Progenitor cell of endocrine pancreas (in vitro differentiated cells): ENCODE measurements around the gene ZNF773. TPM values are rescaled to one million over a fixed set of nuclear protein-coding genes. Genes with fewer than 3 reads are reported as not detected.
A peak's percentile ranks its signal among the peaks of the same experiment; 100 is the strongest.

Source experiments
- DNase-seq: peaks from one replicate; pipeline ENCODE4 v3.0.0; 2021; ENCODE audit warnings: low spot score; ENCODE audit not compliant: unreplicated experiment
- H3K27ac Mint-ChIP-seq: 2 replicates; pipeline ENCODE4 v1.8.0; 2021; ENCODE audit warnings: mild to moderate bottlenecking, moderate library complexity, mixed read lengths
- H3K27me3 Mint-ChIP-seq: 2 replicates; pipeline ENCODE4 v1.8.0; 2021; ENCODE audit warnings: mixed read lengths
- H3K36me3 Mint-ChIP-seq: 2 replicates; pipeline ENCODE4 v1.8.0; 2022; ENCODE audit warnings: mixed read lengths; ENCODE audit not compliant: insufficient read depth
- H3K4me1 Mint-ChIP-seq: 2 replicates; pipeline ENCODE4 v1.8.0; 2021; ENCODE audit warnings: low read depth, mixed read lengths
- H3K4me3 Mint-ChIP-seq: 2 replicates; pipeline ENCODE4 v1.8.0; 2021; ENCODE audit warnings: low read depth, mild to moderate bottlenecking, moderate library complexity, mixed read lengths
- H3K9me3 Mint-ChIP-seq: 2 replicates; pipeline ENCODE4 v1.8.0; 2021; ENCODE audit warnings: low read depth, mixed read lengths
- total RNA-seq: library from RNA; stranded (reverse); gene quantifications from 2 replicates; pipeline ENCODE4 v1.2.1, GENCODE V29; 2021
- TF ChIP-seq, protein P1 (sequence below): fragments of 200-600 bp; sonication (generic); IDR thresholded peaks from one replicate; pipeline ENCODE4 v1.5.0; 2021; ENCODE audit warnings: antibody characterized with exemption, mild to moderate bottlenecking; ENCODE audit not compliant: unreplicated experiment

Gene ZNF773
- total RNA-seq, 1 donor from 2014 or later = 8.7 TPM

DNA sequence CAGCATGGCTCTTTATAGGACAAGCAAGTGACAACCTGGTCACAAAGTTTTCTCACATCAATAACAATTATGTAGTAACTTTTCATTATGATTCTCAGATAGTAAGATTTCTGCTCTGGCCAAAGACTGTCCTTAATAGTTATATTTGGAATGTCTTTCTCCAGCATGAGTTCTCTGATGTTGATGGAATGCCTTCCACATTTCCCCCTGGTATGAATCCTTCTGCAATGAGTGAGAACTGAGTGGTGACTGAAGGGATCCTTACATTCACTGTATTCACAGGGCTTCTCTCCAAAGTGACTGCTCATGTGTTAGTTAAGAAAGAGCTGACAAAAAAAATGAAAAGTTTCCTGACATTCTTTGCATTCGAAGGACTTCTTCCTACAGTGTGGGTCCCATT is 46.8 kb downstream of the ZNF773 start:
- H3K4me3 Mint-ChIP-seq = no peak overlapping the region
- no peaks in the 10 kb centered on the region for H3K27me3 Mint-ChIP-seq
- TF ChIP-seq, protein P1, sequence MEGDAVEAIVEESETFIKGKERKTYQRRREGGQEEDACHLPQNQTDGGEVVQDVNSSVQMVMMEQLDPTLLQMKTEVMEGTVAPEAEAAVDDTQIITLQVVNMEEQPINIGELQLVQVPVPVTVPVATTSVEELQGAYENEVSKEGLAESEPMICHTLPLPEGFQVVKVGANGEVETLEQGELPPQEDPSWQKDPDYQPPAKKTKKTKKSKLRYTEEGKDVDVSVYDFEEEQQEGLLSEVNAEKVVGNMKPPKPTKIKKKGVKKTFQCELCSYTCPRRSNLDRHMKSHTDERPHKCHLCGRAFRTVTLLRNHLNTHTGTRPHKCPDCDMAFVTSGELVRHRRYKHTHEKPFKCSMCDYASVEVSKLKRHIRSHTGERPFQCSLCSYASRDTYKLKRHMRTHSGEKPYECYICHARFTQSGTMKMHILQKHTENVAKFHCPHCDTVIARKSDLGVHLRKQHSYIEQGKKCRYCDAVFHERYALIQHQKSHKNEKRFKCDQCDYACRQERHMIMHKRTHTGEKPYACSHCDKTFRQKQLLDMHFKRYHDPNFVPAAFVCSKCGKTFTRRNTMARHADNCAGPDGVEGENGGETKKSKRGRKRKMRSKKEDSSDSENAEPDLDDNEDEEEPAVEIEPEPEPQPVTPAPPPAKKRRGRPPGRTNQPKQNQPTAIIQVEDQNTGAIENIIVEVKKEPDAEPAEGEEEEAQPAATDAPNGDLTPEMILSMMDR = no peak
- no peak for DNase-seq
- no peak overlapping the region for H3K27ac Mint-ChIP-seq
- H3K4me1 Mint-ChIP-seq = no peaks in the 10 kb centered on the region
- peaks cover 96% of the 10 kb centered on the region for H3K36me3 Mint-ChIP-seq
- peaks cover 70% of the 10 kb centered on the region for H3K9me3 Mint-ChIP-seq

DNA sequence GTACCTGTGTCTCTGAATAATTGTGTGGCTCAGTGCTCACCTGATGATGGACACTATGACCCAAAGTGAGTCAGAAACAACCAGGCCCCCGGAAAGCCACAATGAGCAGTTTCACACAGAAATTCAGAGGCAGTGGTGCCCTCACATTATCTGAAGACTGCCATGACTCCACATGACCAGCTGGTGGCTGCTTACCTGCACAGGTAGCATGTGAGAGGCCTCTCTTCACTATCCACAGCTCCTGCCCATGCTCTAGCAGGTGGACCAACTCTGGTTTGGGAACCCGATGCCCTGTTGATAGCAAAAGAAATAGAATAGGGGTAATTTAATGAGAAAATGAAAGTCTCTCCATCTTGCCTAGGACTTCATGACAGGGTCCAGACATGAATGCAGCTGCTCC is 52.7 kb downstream of the ZNF773 start:
- TF ChIP-seq, protein P1 = no peak
- Mint-ChIP-seq H3K4me3 (no peak overlapping the region), H3K27ac (no peak overlapping the region), H3K9me3 (peaks cover 56% of the 10 kb centered on the region), H3K4me1 (peaks cover 6% of the 10 kb centered on the region), H3K36me3 (peaks cover 96% of the 10 kb centered on the region), H3K27me3 (no peaks in the 10 kb centered on the region)
- no peak for DNase-seq

DNA sequence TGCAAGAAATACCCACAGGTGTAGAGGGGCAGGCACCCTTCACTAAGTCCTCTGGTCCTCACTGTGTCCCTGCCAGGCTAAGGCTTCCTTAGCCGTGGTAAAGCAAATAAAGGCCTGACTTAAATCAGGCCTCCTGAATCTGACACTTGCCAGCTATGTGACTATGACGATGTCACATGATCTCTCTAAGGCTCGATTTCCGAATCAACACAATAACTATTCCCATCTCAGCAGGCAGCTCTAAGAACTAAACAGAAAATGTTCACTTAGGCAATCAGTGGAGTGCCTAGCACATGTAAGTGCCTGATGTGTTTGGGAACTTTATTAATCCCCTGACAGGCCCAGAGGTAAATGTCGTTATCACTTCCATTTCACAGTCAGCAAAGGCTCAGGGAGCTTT is 57.9 kb downstream of the ZNF773 start:
- no peaks in the 10 kb centered on the region for H3K27me3 Mint-ChIP-seq
- H3K9me3 Mint-ChIP-seq = peaks cover 38% of the 10 kb centered on the region
- no peak overlapping the region for H3K27ac Mint-ChIP-seq
- H3K36me3 Mint-ChIP-seq = peaks cover 50% of the 10 kb centered on the region
- H3K4me1 Mint-ChIP-seq = peaks cover 27% of the 10 kb centered on the region
- DNase-seq = no peak
- H3K4me3 Mint-ChIP-seq = peak overlapping the region; percentile 93
- TF ChIP-seq, protein P1 = no peak

Other genes with a start within 250 kb of the ZNF773 start
- 58.3 and 61.3 TPM in 2 replicates for gene ZNF460, start 219.5 kb upstream of the ZNF773 start, total RNA-seq
- gene ZNF543, start 179.5 kb upstream of the ZNF773 start, total RNA-seq = 10.1 and 10.5 TPM in 2 replicates
- 11.8 TPM in 2 replicates for gene ZNF304, start 148.7 kb upstream of the ZNF773 start, total RNA-seq
- gene TRAPPC2B, start 136.4 kb upstream of the ZNF773 start, total RNA-seq = 12.9 and 13.9 TPM in 2 replicates
- gene ZNF547, start 136.4 kb upstream of the ZNF773 start, total RNA-seq = 5.7 and 6.1 TPM in 2 replicates
- gene ZNF548, start 110.1 kb upstream of the ZNF773 start, total RNA-seq = 30.7 and 31.9 TPM in 2 replicates
- gene ZNF17, start 88.8 kb upstream of the ZNF773 start, total RNA-seq = 14.7 and 17.7 TPM in 2 replicates
- gene ZNF749, start 64.6 kb upstream of the ZNF773 start, total RNA-seq = 25.1 and 32.7 TPM in 2 replicates
- 0.64 and 0.84 TPM in 2 replicates for gene VN1R1, start 42.8 kb upstream of the ZNF773 start, total RNA-seq
- gene ZNF772, start 22.4 kb upstream of the ZNF773 start, total RNA-seq = 7.3 and 10.1 TPM in 2 replicates
- 20.3 and 23.4 TPM in 2 replicates for gene ZNF419, start 12.2 kb upstream of the ZNF773 start, total RNA-seq
- 11.5 and 11.6 TPM in 2 replicates for gene ZNF549, start 27.4 kb downstream of the ZNF773 start, total RNA-seq
- 15.7 and 15.9 TPM in 2 replicates for gene ZNF550, start 59.9 kb downstream of the ZNF773 start, total RNA-seq
- gene ZNF416, start 79.0 kb downstream of the ZNF773 start, total RNA-seq = 7.2 and 8.6 TPM in 2 replicates
- gene ZIK1, start 84.2 kb downstream of the ZNF773 start, total RNA-seq = 12.9 and 13.7 TPM in 2 replicates
- 4.4 and 4.9 TPM in 2 replicates for gene ZNF530, start 99.9 kb downstream of the ZNF773 start, total RNA-seq
- 24.9 and 26.8 TPM in 2 replicates for gene ZNF134, start 114.3 kb downstream of the ZNF773 start, total RNA-seq
- gene ZNF211, start 133.2 kb downstream of the ZNF773 start, total RNA-seq = 25.1 and 26.0 TPM in 2 replicates
- gene ZSCAN4, start 169.0 kb downstream of the ZNF773 start, total RNA-seq = not detected in 2 replicates
- gene ZNF551, start 182.0 kb downstream of the ZNF773 start, total RNA-seq = 10.9 and 13.6 TPM in 2 replicates
- gene ZNF154, start 209.3 kb downstream of the ZNF773 start, total RNA-seq = 39.0 and 43.3 TPM in 2 replicates
- 11.7 and 15.4 TPM in 2 replicates for gene ZNF671, start 227.7 kb downstream of the ZNF773 start, total RNA-seq
- gene ZNF776, start 246.9 kb downstream of the ZNF773 start, total RNA-seq = 32.8 and 35.3 TPM in 2 replicates